ENCODE measurements around the gene MED27. TPM values are rescaled to one million over a fixed set of nuclear protein-coding genes. Genes with fewer than 3 reads are reported as not detected.
A peak's percentile ranks its signal among the peaks of the same experiment; 100 is the strongest.
"Not testable (repeated sequence)": the region's sequence is repeated elsewhere in the genome, so short reads cannot be mapped to it uniquely, and the experiment has no call there.

Gene MED27
- total RNA-seq, 2 donors from 2014 or later: 29.8 to 37.0 TPM

- no peak overlapping the region for H3K4me3 ChIP-seq (ENCODE audit: low read length)
- TF ChIP-seq CTCF (conservative IDR thresholded peaks at IDR 0.05): no peak
- H3K9me3 ChIP-seq (ENCODE audit: control insufficient read depth, low read length): peaks cover 11% of the 10 kb centered on the region
- Mint-ChIP-seq H3K36me3 (ENCODE audit: low read depth) (peaks cover 15% of the 10 kb centered on the region), H3K4me3 (no peak overlapping the region), H3K27ac (no peak overlapping the region), H3K4me1 (peaks cover 15% of the 10 kb centered on the region), H3K27me3 (ENCODE audit: insufficient read depth) (no peaks in the 10 kb centered on the region), H3K9me3 (no peaks in the 10 kb centered on the region)
- H3K36me3 ChIP-seq (ENCODE audit: control insufficient read depth, insufficient read depth, low read length): peaks cover 9% of the 10 kb centered on the region
- H3K27me3 ChIP-seq (ENCODE audit: control insufficient read depth, insufficient read depth, low read length, poor library complexity, severe bottlenecking): no peaks in the 10 kb centered on the region
- no peak for DNase-seq
- no peaks in the 10 kb centered on the region for H3K4me1 ChIP-seq (ENCODE audit: control insufficient read depth, insufficient read depth, low read length)
- WGBS, 2 experiments (ENCODE audit: insufficient coverage in 1 of 2, insufficient read length in 1 of 2): 80 to 94% methylated on average over 1 to 8 of the region's 8 CpGs
- H3K9ac ChIP-seq (ENCODE audit: extremely low read depth, low read length, poor library complexity, severe bottlenecking): no peak overlapping the region
- H3K27ac ChIP-seq (ENCODE audit: low read depth, low read length): no peak overlapping the region
These were observed 20.3 kb downstream of the MED27 start for GRCh38 chr9:132059361-132059760.

DNA sequence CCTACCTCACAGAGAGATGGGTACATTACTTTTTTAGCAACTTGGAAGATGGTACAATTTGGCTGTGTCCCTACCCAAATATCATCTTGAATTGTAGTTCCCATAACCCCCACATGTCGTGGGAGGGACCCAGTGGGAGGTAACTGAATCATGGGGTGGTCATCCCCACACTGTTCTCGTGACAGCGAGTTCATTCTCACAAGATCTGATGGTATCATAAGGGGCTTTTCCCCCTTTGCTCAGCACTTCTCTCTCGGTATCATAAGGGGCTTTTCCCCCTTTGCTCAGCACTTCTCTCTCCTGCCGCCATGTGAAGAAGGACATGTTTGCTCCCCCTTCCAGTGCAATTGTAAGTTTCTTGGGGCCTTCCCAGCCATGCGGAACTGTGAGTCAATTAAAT, 21.4 kb downstream of the MED27 start:
- WGBS, 2 experiments (ENCODE audit: insufficient coverage in 1 of 2, insufficient read length in 1 of 2): 89 to 98% methylated on average over 4 to 6 of the region's 6 CpGs
- not testable (repeated sequence) for H3K27ac ChIP-seq (ENCODE audit: low read depth, low read length); H3K4me3 Mint-ChIP-seq; H3K4me1 ChIP-seq (ENCODE audit: control insufficient read depth, insufficient read depth, low read length); H3K4me3 ChIP-seq (ENCODE audit: low read length); H3K9me3 Mint-ChIP-seq; H3K27me3 Mint-ChIP-seq (ENCODE audit: insufficient read depth); H3K9ac ChIP-seq (ENCODE audit: extremely low read depth, low read length, poor library complexity, severe bottlenecking); DNase-seq; H3K27me3 ChIP-seq (ENCODE audit: control insufficient read depth, insufficient read depth, low read length, poor library complexity, severe bottlenecking); H3K36me3 ChIP-seq (ENCODE audit: control insufficient read depth, insufficient read depth, low read length); H3K27ac Mint-ChIP-seq
- peaks cover 18% of the 10 kb centered on the region for H3K4me1 Mint-ChIP-seq
- peaks cover 11% of the 10 kb centered on the region for H3K9me3 ChIP-seq (ENCODE audit: control insufficient read depth, low read length)
- peaks cover 15% of the 10 kb centered on the region for H3K36me3 Mint-ChIP-seq (ENCODE audit: low read depth)

GRCh38 chr9:132056717-132057560, 22.7 kb downstream of the MED27 start:
- peak overlapping the region; percentile 37 for H3K27ac Mint-ChIP-seq
- no peak overlapping the region for H3K9ac ChIP-seq (ENCODE audit: extremely low read depth, low read length, poor library complexity, severe bottlenecking)
- H3K27me3 ChIP-seq (ENCODE audit: control insufficient read depth, insufficient read depth, low read length, poor library complexity, severe bottlenecking): no peaks in the 10 kb centered on the region
- DNase-seq: no peak
- H3K4me1 Mint-ChIP-seq: peaks cover 18% of the 10 kb centered on the region
- no peaks in the 10 kb centered on the region for H3K9me3 Mint-ChIP-seq
- H3K4me3 Mint-ChIP-seq: no peak overlapping the region
- H3K27me3 Mint-ChIP-seq (ENCODE audit: insufficient read depth): no peaks in the 10 kb centered on the region
- no peak overlapping the region for H3K4me3 ChIP-seq (ENCODE audit: low read length)
- peaks cover 9% of the 10 kb centered on the region for H3K36me3 ChIP-seq (ENCODE audit: control insufficient read depth, insufficient read depth, low read length)
- TF ChIP-seq CTCF (conservative IDR thresholded peaks at IDR 0.05): no peak
- 93 to 94% methylated on average over 9 to 11 of the region's 11 CpGs for WGBS, 2 experiments (ENCODE audit: insufficient coverage in 1 of 2, insufficient read length in 1 of 2)
- H3K9me3 ChIP-seq (ENCODE audit: control insufficient read depth, low read length): peaks cover 11% of the 10 kb centered on the region
- no peaks in the 10 kb centered on the region for H3K4me1 ChIP-seq (ENCODE audit: control insufficient read depth, insufficient read depth, low read length)
- peaks cover 15% of the 10 kb centered on the region for H3K36me3 Mint-ChIP-seq (ENCODE audit: low read depth)
- no peak overlapping the region for H3K27ac ChIP-seq (ENCODE audit: low read depth, low read length)

Data from endodermal cell (in vitro differentiated cells).